HCT116 (cell line): ENCODE measurements around the gene VPS35L.

Experiments
- ELF1 ChIP-seq: IDR thresholded peaks from 2 replicates; pipeline ENCODE4 v1.6.1; 2012; ENCODE audit warnings: low read depth, borderline replicate concordance
- POLR2A ChIP-seq: IDR thresholded peaks from 2 replicates; pipeline ENCODE4 v1.7.0; 2011; ENCODE audit warnings: borderline replicate concordance; ENCODE audit not compliant: insufficient read depth, insufficient read length; ENCODE audit errors: extremely low read depth
- SP1 ChIP-seq: IDR thresholded peaks from 2 replicates; pipeline ENCODE4 v1.6.1; 2012; ENCODE audit warnings: low read depth
- SRF ChIP-seq: IDR thresholded peaks from 2 replicates; pipeline ENCODE4 v1.6.1; 2012; ENCODE audit warnings: low read depth
- TF ChIP-seq, protein P1 (sequence below), 3 experiments: fragments of 200-600 bp in 1 of 3; sonication (generic) in 1 of 3; IDR thresholded peaks in 2 of 3; conservative IDR thresholded peaks in 1 of 3; 2 replicates each; pipeline ENCODE4 v1.5.1; 2012 to 2017; ENCODE audit warnings: low read depth in 2 of 3, low read length in 2 of 3, antibody characterized with exemption in 1 of 3, borderline replicate concordance in 1 of 3, control low read depth in 1 of 3, mild to moderate bottlenecking in 1 of 3, mixed read lengths in 1 of 3, mixed run types in 1 of 3, moderate library complexity in 1 of 3; ENCODE audit not compliant: insufficient read depth in 1 of 3
- TF ChIP-seq, protein P2 (sequence below): IDR thresholded peaks from 2 replicates; pipeline ENCODE4 v1.6.1; 2012; ENCODE audit warnings: low read depth

DNA sequence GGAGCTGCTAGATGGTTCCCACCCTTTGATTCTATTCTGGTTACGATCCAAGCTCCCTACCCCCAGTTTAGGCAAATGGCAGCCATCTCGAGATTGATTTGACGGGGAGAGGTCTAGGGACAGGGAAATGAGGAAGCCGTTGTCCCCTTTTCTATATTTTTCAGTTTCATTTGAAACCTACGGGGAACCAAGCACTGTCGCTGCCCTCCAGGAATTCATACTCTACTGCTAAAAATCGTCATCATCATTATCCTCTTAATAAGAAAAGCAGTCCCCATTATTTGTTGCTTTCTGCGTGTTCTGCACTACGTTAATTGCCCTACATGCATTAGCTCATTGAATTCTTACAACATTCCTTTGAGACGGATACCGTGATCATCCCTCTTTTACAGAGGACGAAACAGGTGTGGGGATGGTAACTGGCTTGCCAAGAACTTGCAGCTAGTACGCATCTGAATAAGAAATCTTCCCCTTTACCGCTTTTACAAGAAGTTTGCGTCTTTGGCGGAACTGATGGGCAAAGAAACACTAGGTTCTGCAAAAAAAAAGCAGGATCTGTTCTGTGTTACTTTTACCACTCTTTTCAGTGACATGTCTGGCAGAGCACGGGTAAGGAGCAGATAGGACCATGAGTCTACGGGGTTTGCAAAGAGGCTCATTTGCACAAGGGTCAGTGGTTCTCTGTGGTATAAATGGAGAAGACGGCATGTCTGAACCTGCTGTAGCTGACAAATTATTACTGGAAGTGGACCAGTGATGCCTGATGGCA, 30.7 kb upstream of the VPS35L start:
- TF ChIP-seq, protein P1, sequence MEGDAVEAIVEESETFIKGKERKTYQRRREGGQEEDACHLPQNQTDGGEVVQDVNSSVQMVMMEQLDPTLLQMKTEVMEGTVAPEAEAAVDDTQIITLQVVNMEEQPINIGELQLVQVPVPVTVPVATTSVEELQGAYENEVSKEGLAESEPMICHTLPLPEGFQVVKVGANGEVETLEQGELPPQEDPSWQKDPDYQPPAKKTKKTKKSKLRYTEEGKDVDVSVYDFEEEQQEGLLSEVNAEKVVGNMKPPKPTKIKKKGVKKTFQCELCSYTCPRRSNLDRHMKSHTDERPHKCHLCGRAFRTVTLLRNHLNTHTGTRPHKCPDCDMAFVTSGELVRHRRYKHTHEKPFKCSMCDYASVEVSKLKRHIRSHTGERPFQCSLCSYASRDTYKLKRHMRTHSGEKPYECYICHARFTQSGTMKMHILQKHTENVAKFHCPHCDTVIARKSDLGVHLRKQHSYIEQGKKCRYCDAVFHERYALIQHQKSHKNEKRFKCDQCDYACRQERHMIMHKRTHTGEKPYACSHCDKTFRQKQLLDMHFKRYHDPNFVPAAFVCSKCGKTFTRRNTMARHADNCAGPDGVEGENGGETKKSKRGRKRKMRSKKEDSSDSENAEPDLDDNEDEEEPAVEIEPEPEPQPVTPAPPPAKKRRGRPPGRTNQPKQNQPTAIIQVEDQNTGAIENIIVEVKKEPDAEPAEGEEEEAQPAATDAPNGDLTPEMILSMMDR (IDR thresholded peaks at IDR 0.05 in 2 of 3, conservative IDR thresholded peaks at IDR 0.05 in 1 of 3; ENCODE audit: borderline replicate concordance in 1 of 3, insufficient read depth in 1 of 3, low read depth in 2 of 3, low read length in 2 of 3), result no peak
- TF ChIP-seq SP1 (no peak), POLR2A (no peak), ELF1 (no peak), SRF (no peak)
- TF ChIP-seq, protein P2, sequence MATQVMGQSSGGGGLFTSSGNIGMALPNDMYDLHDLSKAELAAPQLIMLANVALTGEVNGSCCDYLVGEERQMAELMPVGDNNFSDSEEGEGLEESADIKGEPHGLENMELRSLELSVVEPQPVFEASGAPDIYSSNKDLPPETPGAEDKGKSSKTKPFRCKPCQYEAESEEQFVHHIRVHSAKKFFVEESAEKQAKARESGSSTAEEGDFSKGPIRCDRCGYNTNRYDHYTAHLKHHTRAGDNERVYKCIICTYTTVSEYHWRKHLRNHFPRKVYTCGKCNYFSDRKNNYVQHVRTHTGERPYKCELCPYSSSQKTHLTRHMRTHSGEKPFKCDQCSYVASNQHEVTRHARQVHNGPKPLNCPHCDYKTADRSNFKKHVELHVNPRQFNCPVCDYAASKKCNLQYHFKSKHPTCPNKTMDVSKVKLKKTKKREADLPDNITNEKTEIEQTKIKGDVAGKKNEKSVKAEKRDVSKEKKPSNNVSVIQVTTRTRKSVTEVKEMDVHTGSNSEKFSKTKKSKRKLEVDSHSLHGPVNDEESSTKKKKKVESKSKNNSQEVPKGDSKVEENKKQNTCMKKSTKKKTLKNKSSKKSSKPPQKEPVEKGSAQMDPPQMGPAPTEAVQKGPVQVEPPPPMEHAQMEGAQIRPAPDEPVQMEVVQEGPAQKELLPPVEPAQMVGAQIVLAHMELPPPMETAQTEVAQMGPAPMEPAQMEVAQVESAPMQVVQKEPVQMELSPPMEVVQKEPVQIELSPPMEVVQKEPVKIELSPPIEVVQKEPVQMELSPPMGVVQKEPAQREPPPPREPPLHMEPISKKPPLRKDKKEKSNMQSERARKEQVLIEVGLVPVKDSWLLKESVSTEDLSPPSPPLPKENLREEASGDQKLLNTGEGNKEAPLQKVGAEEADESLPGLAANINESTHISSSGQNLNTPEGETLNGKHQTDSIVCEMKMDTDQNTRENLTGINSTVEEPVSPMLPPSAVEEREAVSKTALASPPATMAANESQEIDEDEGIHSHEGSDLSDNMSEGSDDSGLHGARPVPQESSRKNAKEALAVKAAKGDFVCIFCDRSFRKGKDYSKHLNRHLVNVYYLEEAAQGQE, result no peak
